ENCODE measurements around the gene VARS2.

Gene VARS2

DNA sequence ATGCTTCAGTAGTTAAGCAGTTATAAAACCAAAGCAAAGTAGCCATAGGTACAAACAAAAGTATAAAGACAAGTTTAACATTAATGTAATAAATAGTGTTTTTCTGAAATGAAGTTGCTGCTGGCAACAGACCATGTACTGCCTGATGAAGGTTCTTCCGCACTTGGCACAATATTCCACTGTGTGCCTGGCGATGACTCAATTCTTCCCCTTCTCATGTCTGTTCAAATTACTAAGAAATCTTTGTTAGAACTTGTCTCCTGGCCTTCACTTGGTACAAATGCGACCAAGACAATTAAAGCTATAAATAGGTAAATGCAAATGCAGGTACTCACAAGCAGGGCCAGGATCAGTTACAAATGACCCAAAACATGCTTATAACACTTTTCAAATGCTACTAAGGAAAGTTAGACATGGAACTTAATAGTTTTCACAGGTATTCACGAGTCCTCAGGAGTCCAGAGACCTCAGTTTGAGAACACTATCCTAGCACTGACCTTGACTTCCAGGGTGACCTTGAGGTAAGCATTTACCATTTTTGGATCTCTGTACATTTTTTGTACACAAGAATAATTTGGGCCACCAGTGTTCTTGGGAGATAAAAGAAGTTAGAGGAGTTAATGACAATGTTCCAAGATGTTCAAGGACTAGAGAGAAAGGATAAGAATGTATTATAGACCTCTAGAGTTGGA, 37.9 kb upstream of the VARS2 start:
- Histone ChIP-seq H3K4me2 (ENCODE audit: low read depth, low read length) (no peak overlapping the region), H3K9me2 (replicated peaks; ENCODE audit: insufficient read depth, low read length) (no peaks in the 10 kb centered on the region), H3K9ac (ENCODE audit: low read length) (no peak overlapping the region), H3K4me1 (ENCODE audit: low read length) (no peaks in the 10 kb centered on the region; the same call in 1 of the 2 replicates), H3K27ac (ENCODE audit: low read length) (no peak overlapping the region), H3K9me3 (replicated peaks; ENCODE audit: insufficient read depth, low read length) (no peaks in the 10 kb centered on the region), H3K36me3 (replicated peaks; ENCODE audit: insufficient read depth, low read length) (no peaks in the 10 kb centered on the region), H3K27me3 (replicated peaks; ENCODE audit: insufficient read depth, low read length) (peaks cover 10% of the 10 kb centered on the region), H2AFZ (ENCODE audit: low read length) (no peak overlapping the region), H3K4me3 (ENCODE audit: low read length) (no peak overlapping the region), H3K79me2 (ENCODE audit: low read length) (no peaks in the 10 kb centered on the region), H4K20me1 (ENCODE audit: insufficient read depth, low read length) (no peaks in the 10 kb centered on the region), H3F3A (ENCODE audit: insufficient read depth, low read length) (no peaks in the 10 kb centered on the region)
- no peak for DNase-seq
- no peak for TF ChIP-seq CTCF (IDR thresholded peaks at IDR 0.05; ENCODE audit: low read length)
- no peak for TF ChIP-seq EZH2phosphoT487 (IDR thresholded peaks at IDR 0.05; ENCODE audit: low read length)
- TF ChIP-seq EZH2 (optimal IDR thresholded peaks at IDR 0.05; ENCODE audit: low read depth, low read length), result no peak

DNA sequence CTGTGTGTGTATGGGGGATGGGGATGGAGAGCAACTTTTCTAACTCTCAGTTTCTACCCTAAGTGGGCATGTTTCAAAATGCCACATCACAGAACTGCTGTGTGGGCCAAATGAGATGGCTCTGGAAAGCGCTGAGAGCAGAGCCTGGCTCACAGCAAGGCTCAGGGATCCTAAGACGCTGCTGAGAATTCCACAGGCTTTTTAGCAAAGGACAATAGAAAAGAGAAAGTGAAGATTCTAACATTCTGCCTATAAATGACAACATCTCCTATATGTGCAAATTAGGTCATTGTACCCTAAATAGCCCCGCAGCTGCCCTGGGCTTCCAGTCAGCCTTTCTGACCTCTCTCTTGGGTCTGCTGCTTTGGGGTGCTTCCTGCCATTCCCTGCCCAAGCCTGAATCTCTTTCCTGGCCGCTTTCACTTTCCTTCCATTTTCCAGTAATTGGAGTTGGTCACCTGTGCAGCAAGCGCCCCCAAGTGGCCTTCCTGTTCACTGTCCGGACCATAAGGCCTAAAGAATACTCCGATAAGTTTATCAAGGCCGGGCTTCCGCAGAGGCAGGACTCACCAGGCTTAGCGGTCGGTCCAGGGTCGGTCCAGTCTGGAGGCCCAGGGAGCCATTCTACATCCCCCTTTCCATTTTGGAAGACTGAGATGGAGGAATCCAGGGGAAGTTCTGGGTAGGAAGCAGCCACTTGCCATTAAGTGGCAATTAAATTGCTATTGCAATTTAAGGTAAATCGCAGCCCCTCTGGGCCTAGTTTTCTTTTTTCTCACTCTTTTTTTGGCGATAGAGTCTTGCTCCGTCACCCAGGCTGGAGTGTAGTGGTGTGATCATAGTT, 36.4 kb upstream of the VARS2 start:
- Histone ChIP-seq H3F3A (ENCODE audit: insufficient read depth, low read length) (no peaks in the 10 kb centered on the region), H3K4me3 (ENCODE audit: low read length) (peak overlapping the region; percentile 14; the same call in 1 of the 2 replicates), H3K9me2 (replicated peaks; ENCODE audit: insufficient read depth, low read length) (no peaks in the 10 kb centered on the region), H3K36me3 (replicated peaks; ENCODE audit: insufficient read depth, low read length) (no peaks in the 10 kb centered on the region), H3K9me3 (replicated peaks; ENCODE audit: insufficient read depth, low read length) (no peaks in the 10 kb centered on the region), H3K27me3 (replicated peaks; ENCODE audit: insufficient read depth, low read length) (peaks cover 23% of the 10 kb centered on the region), H3K9ac (ENCODE audit: low read length) (no peak overlapping the region), H4K20me1 (ENCODE audit: insufficient read depth, low read length) (no peaks in the 10 kb centered on the region), H3K4me1 (ENCODE audit: low read length) (no peaks in the 10 kb centered on the region; the same call in 1 of the 2 replicates), H2AFZ (ENCODE audit: low read length) (no peak overlapping the region), H3K27ac (ENCODE audit: low read length) (no peak overlapping the region), H3K79me2 (ENCODE audit: low read length) (no peaks in the 10 kb centered on the region), H3K4me2 (ENCODE audit: low read depth, low read length) (peak overlapping the region; percentile 53)
- DNase-seq, result peak; percentile 64
- TF ChIP-seq EZH2 (optimal IDR thresholded peaks at IDR 0.05; ENCODE audit: low read depth, low read length), result no peak
- TF ChIP-seq CTCF (IDR thresholded peaks at IDR 0.05; ENCODE audit: low read length), result peak; percentile 84
- no peak for TF ChIP-seq EZH2phosphoT487 (IDR thresholded peaks at IDR 0.05; ENCODE audit: low read length)

GRCh38 chr6:30879684-30880427, 34.2 kb upstream of the VARS2 start:
- Histone ChIP-seq H3K4me2 (ENCODE audit: low read depth, low read length) (no peak overlapping the region), H3K27me3 (replicated peaks; ENCODE audit: insufficient read depth, low read length) (peaks cover 34% of the 10 kb centered on the region), H3K9me3 (replicated peaks; ENCODE audit: insufficient read depth, low read length) (no peaks in the 10 kb centered on the region), H3K27ac (ENCODE audit: low read length) (no peak overlapping the region), H3K79me2 (ENCODE audit: low read length) (no peaks in the 10 kb centered on the region), H3K4me1 (ENCODE audit: low read length) (no peaks in the 10 kb centered on the region; the same call in 1 of the 2 replicates), H3F3A (ENCODE audit: insufficient read depth, low read length) (no peaks in the 10 kb centered on the region), H3K36me3 (replicated peaks; ENCODE audit: insufficient read depth, low read length) (no peaks in the 10 kb centered on the region), H3K9me2 (replicated peaks; ENCODE audit: insufficient read depth, low read length) (no peaks in the 10 kb centered on the region), H3K9ac (ENCODE audit: low read length) (no peak overlapping the region), H3K4me3 (ENCODE audit: low read length) (no peak overlapping the region), H4K20me1 (ENCODE audit: insufficient read depth, low read length) (no peaks in the 10 kb centered on the region), H2AFZ (ENCODE audit: low read length) (no peak overlapping the region)
- no peak for TF ChIP-seq EZH2 (optimal IDR thresholded peaks at IDR 0.05; ENCODE audit: low read depth, low read length)
- no peak for TF ChIP-seq CTCF (IDR thresholded peaks at IDR 0.05; ENCODE audit: low read length)
- TF ChIP-seq EZH2phosphoT487 (IDR thresholded peaks at IDR 0.05; ENCODE audit: low read length), result no peak
- DNase-seq, result no peak

All from MM.1S (cell line).